ENCODE results near the gene HMX1. TPM values are rescaled to one million over a fixed set of nuclear protein-coding genes. Genes with fewer than 3 reads are reported as not detected.

HMX1 gene
- polyA plus RNA-seq, 1 of the 3 experiments (the other 2 are of a cell fraction), result 0.20 TPM

- CTCF ChIA-PET, result interaction anchor here (1.0 to 1.3 kb wide), 3 partner anchors 18 to 260 kb away, joined by 3 read pairs; no protein-coding TSS in a partner anchor
- Histone ChIP-seq H3K9me3 (no peaks in the 10 kb centered on the region), H3K4me3 (ENCODE audit: low read depth in 2 of 2, low read length in 1 of 2) (no peak overlapping the region), H3K79me2 (ENCODE audit: insufficient read depth) (no peaks in the 10 kb centered on the region), H3K4me1 (ENCODE audit: control insufficient read depth in 1 of 2, insufficient read depth in 2 of 2, low read depth in 1 of 2, low read length in 1 of 2) (peaks cover 0 to 15% of the 10 kb centered on the region in 2 experiments; a peak in 1 of 4 replicates), H3K9me2 (no peaks in the 10 kb centered on the region), H3K4me2 (no peak overlapping the region), H2AFZ (ENCODE audit: low read depth) (no peak overlapping the region), H3K36me3 (replicated peaks in 1 of 2; ENCODE audit: control insufficient read depth in 1 of 2, insufficient read depth in 2 of 2, low read length in 1 of 2) (no peaks in the 10 kb centered on the region), H3K27me3 (ENCODE audit: insufficient read depth) (no peaks in the 10 kb centered on the region), H3K9ac (no peak overlapping the region), H3K27ac (ENCODE audit: low read depth in 2 of 2, low read length in 1 of 2) (no peak overlapping the region), H4K20me1 (ENCODE audit: insufficient read depth) (no peaks in the 10 kb centered on the region), H3F3A (replicated peaks; ENCODE audit: insufficient read depth) (no peaks in the 10 kb centered on the region)
- TF ChIP-seq TAF1 (IDR thresholded peaks at IDR 0.05; ENCODE audit: borderline replicate concordance, low read depth, low read length) (no peak), FOSL2 (IDR thresholded peaks at IDR 0.05; ENCODE audit: borderline replicate concordance, low read depth) (no peak), EZH2phosphoT487 (IDR thresholded peaks at IDR 0.05; ENCODE audit: borderline replicate concordance, low read depth) (no peak), CHD2 (IDR thresholded peaks at IDR 0.05; ENCODE audit: low read length, partially characterized antibody) (no peak), EP300 (IDR thresholded peaks at IDR 0.05; ENCODE audit: borderline replicate concordance in 1 of 2, low read depth in 1 of 2, low read length in 1 of 2) (no peak), NRF1 (IDR thresholded peaks at IDR 0.05; ENCODE audit: low read depth, low read length) (no peak), ELF1 (IDR thresholded peaks at IDR 0.05) (no peak), MEF2A (IDR thresholded peaks at IDR 0.05; ENCODE audit: borderline replicate concordance, low read depth) (no peak)
- TF ChIP-seq, protein P1, sequence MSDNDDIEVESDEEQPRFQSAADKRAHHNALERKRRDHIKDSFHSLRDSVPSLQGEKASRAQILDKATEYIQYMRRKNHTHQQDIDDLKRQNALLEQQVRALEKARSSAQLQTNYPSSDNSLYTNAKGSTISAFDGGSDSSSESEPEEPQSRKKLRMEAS (IDR thresholded peaks at IDR 0.05; ENCODE audit: low read depth), result no peak
- TF ChIP-seq, protein P2, sequence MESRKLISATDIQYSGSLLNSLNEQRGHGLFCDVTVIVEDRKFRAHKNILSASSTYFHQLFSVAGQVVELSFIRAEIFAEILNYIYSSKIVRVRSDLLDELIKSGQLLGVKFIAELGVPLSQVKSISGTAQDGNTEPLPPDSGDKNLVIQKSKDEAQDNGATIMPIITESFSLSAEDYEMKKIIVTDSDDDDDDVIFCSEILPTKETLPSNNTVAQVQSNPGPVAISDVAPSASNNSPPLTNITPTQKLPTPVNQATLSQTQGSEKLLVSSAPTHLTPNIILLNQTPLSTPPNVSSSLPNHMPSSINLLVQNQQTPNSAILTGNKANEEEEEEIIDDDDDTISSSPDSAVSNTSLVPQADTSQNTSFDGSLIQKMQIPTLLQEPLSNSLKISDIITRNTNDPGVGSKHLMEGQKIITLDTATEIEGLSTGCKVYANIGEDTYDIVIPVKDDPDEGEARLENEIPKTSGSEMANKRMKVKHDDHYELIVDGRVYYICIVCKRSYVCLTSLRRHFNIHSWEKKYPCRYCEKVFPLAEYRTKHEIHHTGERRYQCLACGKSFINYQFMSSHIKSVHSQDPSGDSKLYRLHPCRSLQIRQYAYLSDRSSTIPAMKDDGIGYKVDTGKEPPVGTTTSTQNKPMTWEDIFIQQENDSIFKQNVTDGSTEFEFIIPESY (IDR thresholded peaks at IDR 0.05; ENCODE audit: borderline replicate concordance, low read depth), result no peak
- TF ChIP-seq, protein P3, sequence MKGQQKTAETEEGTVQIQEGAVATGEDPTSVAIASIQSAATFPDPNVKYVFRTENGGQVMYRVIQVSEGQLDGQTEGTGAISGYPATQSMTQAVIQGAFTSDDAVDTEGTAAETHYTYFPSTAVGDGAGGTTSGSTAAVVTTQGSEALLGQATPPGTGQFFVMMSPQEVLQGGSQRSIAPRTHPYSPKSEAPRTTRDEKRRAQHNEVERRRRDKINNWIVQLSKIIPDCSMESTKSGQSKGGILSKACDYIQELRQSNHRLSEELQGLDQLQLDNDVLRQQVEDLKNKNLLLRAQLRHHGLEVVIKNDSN (IDR thresholded peaks at IDR 0.05; ENCODE audit: borderline replicate concordance, low read depth), result no peak
- POLR2A ChIA-PET, result no interaction called here
- 55% methylated on average over 18 of the region's 42 CpGs for WGBS (ENCODE audit: low lambda C conversion rate)
- DNase-seq, result no peak
Observed at GRCh38 chr4:8866828-8867623, 4.6 kb downstream of the HMX1 start.

- H3K9ac ChIP-seq, result no peak overlapping the region
- H3K4me1 ChIP-seq (ENCODE audit: control insufficient read depth in 1 of 2, insufficient read depth in 2 of 2, low read depth in 1 of 2, low read length in 1 of 2), result peaks cover 0 to 15% of the 10 kb centered on the region in 2 experiments; a peak in 1 of 4 replicates
- POLR2A ChIA-PET, result no interaction called here
- H4K20me1 ChIP-seq (ENCODE audit: insufficient read depth), result no peaks in the 10 kb centered on the region
- CTCF ChIA-PET, result interaction anchor here (1.0 kb wide), 1 partner anchor 19 kb away, joined by 3 read pairs; no protein-coding TSS in a partner anchor
- H3F3A ChIP-seq (replicated peaks; ENCODE audit: insufficient read depth), result no peaks in the 10 kb centered on the region
- no peak overlapping the region for H3K4me2 ChIP-seq
- no peaks in the 10 kb centered on the region for H3K9me3 ChIP-seq
- 51% methylated on average over 8 of the region's 12 CpGs for WGBS (ENCODE audit: low lambda C conversion rate)
- TF ChIP-seq NRF1 (IDR thresholded peaks at IDR 0.05; ENCODE audit: low read depth, low read length) (no peak), RXRA (IDR thresholded peaks at IDR 0.05; ENCODE audit: borderline replicate concordance, low read depth) (no peak), SIN3A (IDR thresholded peaks at IDR 0.05; ENCODE audit: borderline replicate concordance, low read depth, low read length) (no peak), SMC3 (IDR thresholded peaks at IDR 0.05; ENCODE audit: low read depth, low read length) (no peak), YY1 (IDR thresholded peaks at IDR 0.05; ENCODE audit: low read depth) (no peak), TEAD4 (IDR thresholded peaks at IDR 0.05; ENCODE audit: borderline replicate concordance, insufficient read depth) (no peak), EP300 (IDR thresholded peaks at IDR 0.05; ENCODE audit: borderline replicate concordance in 1 of 2, low read depth in 1 of 2, low read length in 1 of 2) (no peak), RFX5 (IDR thresholded peaks at IDR 0.05; ENCODE audit: low read length) (no peak), TCF12 (IDR thresholded peaks at IDR 0.05) (no peak), EZH2phosphoT487 (IDR thresholded peaks at IDR 0.05; ENCODE audit: borderline replicate concordance, low read depth) (no peak), RCOR1 (IDR thresholded peaks at IDR 0.05; ENCODE audit: low read length) (no peak), TAF1 (IDR thresholded peaks at IDR 0.05; ENCODE audit: borderline replicate concordance, low read depth, low read length) (no peak)
- TF ChIP-seq, protein P1 (IDR thresholded peaks at IDR 0.05; ENCODE audit: low read depth), result no peak
- TF ChIP-seq, protein P4, sequence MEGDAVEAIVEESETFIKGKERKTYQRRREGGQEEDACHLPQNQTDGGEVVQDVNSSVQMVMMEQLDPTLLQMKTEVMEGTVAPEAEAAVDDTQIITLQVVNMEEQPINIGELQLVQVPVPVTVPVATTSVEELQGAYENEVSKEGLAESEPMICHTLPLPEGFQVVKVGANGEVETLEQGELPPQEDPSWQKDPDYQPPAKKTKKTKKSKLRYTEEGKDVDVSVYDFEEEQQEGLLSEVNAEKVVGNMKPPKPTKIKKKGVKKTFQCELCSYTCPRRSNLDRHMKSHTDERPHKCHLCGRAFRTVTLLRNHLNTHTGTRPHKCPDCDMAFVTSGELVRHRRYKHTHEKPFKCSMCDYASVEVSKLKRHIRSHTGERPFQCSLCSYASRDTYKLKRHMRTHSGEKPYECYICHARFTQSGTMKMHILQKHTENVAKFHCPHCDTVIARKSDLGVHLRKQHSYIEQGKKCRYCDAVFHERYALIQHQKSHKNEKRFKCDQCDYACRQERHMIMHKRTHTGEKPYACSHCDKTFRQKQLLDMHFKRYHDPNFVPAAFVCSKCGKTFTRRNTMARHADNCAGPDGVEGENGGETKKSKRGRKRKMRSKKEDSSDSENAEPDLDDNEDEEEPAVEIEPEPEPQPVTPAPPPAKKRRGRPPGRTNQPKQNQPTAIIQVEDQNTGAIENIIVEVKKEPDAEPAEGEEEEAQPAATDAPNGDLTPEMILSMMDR (IDR thresholded peaks at IDR 0.05), result no peak
- H3K9me2 ChIP-seq, result no peaks in the 10 kb centered on the region
- H3K36me3 ChIP-seq (replicated peaks in 1 of 2; ENCODE audit: control insufficient read depth in 1 of 2, insufficient read depth in 2 of 2, low read length in 1 of 2), result no peaks in the 10 kb centered on the region
- no peaks in the 10 kb centered on the region for H3K27me3 ChIP-seq (ENCODE audit: insufficient read depth)
- no peak overlapping the region for H2AFZ ChIP-seq (ENCODE audit: low read depth)
- no peaks in the 10 kb centered on the region for H3K79me2 ChIP-seq (ENCODE audit: insufficient read depth)
- no peak overlapping the region for H3K4me3 ChIP-seq (ENCODE audit: low read depth in 2 of 2, low read length in 1 of 2)
- no peak overlapping the region for H3K27ac ChIP-seq (ENCODE audit: low read depth in 2 of 2, low read length in 1 of 2)
- no peak for DNase-seq
Observed at GRCh38 chr4:8866421-8866820, 5.2 kb downstream of the HMX1 start.

All from SK-N-SH (cell line).